SK-N-SH treated with all-trans-retinoic acid at 6 μM for 48 hours (cell line): ENCODE results near the gene SLC12A6.

Experiments used
- ATAC-seq: fragments of 200-7000 bp; cut with Tn5 transposase; 3 replicates; pipeline ENCODE4 v1.9.1; 2020; ENCODE audit warnings: mild to moderate bottlenecking, moderate library complexity
- ARNTL ChIP-seq: fragments of 450-650 bp; formaldehyde crosslinking; IDR thresholded peaks from 2 replicates; pipeline ENCODE4 v1.5.0; 2020; ENCODE audit warnings: low read depth, mild to moderate bottlenecking, moderate library complexity, borderline replicate concordance
- BACH2 ChIP-seq: fragments of 250-450 bp; sonication (Bioruptor Pico); IDR thresholded peaks from 2 replicates; pipeline ENCODE4 v1.9.0; 2021; ENCODE audit warnings: mild to moderate bottlenecking, borderline replicate concordance
- CSDC2 ChIP-seq: fragments of 250-450 bp; sonication (Bioruptor Pico); IDR thresholded peaks from 2 replicates; pipeline ENCODE4 v1.5.0; 2020; ENCODE audit warnings: mild to moderate bottlenecking, moderate library complexity
- ESRRG ChIP-seq: fragments of 250-450 bp; sonication (Bioruptor Pico); IDR thresholded peaks from 2 replicates; pipeline ENCODE4 v1.6.1; 2021; ENCODE audit warnings: mild to moderate bottlenecking
- ISL1 ChIP-seq: fragments of 250-450 bp; sonication (Bioruptor Pico); IDR thresholded peaks from 2 replicates; pipeline ENCODE4 v2.1.2; 2022; ENCODE audit warnings: mild to moderate bottlenecking, moderate library complexity
- OSR1 ChIP-seq: fragments of 250-450 bp; sonication (Bioruptor Pico); IDR thresholded peaks from 2 replicates; pipeline ENCODE4 v1.8.0; 2022; ENCODE audit warnings: moderate library complexity, mild to moderate bottlenecking, inconsistent platforms
- RARB ChIP-seq: fragments of 250-450 bp; sonication (Bioruptor Pico); IDR thresholded peaks from 2 replicates; pipeline ENCODE4 v1.8.0; 2021; ENCODE audit warnings: mild to moderate bottlenecking, moderate library complexity
- SNAI2 ChIP-seq: fragments of 250-450 bp; sonication (Bioruptor Pico); IDR thresholded peaks from 2 replicates; pipeline ENCODE4 v1.5.0; 2020; ENCODE audit warnings: mild to moderate bottlenecking, moderate library complexity
- TCF4 ChIP-seq: fragments of 250-450 bp; sonication (Bioruptor Pico); IDR thresholded peaks from 2 replicates; pipeline ENCODE4 v1.8.0; 2021; ENCODE audit warnings: mild to moderate bottlenecking, moderate library complexity, borderline replicate concordance
- ZC3H10 ChIP-seq: fragments of 250-450 bp; sonication (Bioruptor Pico); IDR thresholded peaks from 2 replicates; pipeline ENCODE4 v1.5.1; 2021; ENCODE audit warnings: mild to moderate bottlenecking, moderate library complexity
- ZFP3 ChIP-seq: fragments of 250-450 bp; sonication (Bioruptor Pico); IDR thresholded peaks from 2 replicates; pipeline ENCODE4 v1.5.0; 2020; ENCODE audit warnings: mild to moderate bottlenecking, moderate library complexity
- ZFP30 ChIP-seq: fragments of 450-650 bp; formaldehyde crosslinking; IDR thresholded peaks from 2 replicates; pipeline ENCODE4 v1.5.0; 2022; ENCODE audit warnings: mild to moderate bottlenecking, moderate library complexity
- ZNF565 ChIP-seq: fragments of 450-650 bp; formaldehyde crosslinking; conservative IDR thresholded peaks from 2 replicates; pipeline ENCODE4 v1.5.0; 2020; ENCODE audit warnings: low read depth, mild to moderate bottlenecking, moderate library complexity
- ZNF8 ChIP-seq: fragments of 450-650 bp; formaldehyde crosslinking; IDR thresholded peaks from 2 replicates; pipeline ENCODE4 v1.5.0; 2020; ENCODE audit warnings: mild to moderate bottlenecking, moderate library complexity
- TF ChIP-seq, protein P1 (sequence below): fragments of 250-450 bp; sonication (Bioruptor Pico); IDR thresholded peaks from 2 replicates; pipeline ENCODE4 v1.5.1; 2020; ENCODE audit warnings: low read depth, mild to moderate bottlenecking, moderate library complexity
- TF ChIP-seq, protein P2 (sequence below): fragments of 250-450 bp; sonication (Bioruptor Pico); IDR thresholded peaks from 2 replicates; pipeline ENCODE4 v1.5.0; 2020; ENCODE audit warnings: mild to moderate bottlenecking, moderate library complexity
- TF ChIP-seq, protein P3 (sequence below): fragments of 250-450 bp; sonication (Bioruptor Pico); IDR thresholded peaks from 2 replicates; pipeline ENCODE4 v1.8.0; 2021; ENCODE audit warnings: low read depth, mild to moderate bottlenecking, moderate library complexity, borderline replicate concordance
- TF ChIP-seq, protein P4 (sequence below): fragments of 250-450 bp; sonication (Bioruptor Pico); IDR thresholded peaks from 2 replicates; pipeline ENCODE4 v1.5.1; 2021; ENCODE audit warnings: mild to moderate bottlenecking, moderate library complexity
- TF ChIP-seq, protein P5 (sequence below): fragments of 250-450 bp; sonication (Bioruptor Pico); IDR thresholded peaks from 2 replicates; pipeline ENCODE4 v1.8.0; 2020; ENCODE audit warnings: mild to moderate bottlenecking, moderate library complexity, borderline replicate concordance

SLC12A6 gene

DNA sequence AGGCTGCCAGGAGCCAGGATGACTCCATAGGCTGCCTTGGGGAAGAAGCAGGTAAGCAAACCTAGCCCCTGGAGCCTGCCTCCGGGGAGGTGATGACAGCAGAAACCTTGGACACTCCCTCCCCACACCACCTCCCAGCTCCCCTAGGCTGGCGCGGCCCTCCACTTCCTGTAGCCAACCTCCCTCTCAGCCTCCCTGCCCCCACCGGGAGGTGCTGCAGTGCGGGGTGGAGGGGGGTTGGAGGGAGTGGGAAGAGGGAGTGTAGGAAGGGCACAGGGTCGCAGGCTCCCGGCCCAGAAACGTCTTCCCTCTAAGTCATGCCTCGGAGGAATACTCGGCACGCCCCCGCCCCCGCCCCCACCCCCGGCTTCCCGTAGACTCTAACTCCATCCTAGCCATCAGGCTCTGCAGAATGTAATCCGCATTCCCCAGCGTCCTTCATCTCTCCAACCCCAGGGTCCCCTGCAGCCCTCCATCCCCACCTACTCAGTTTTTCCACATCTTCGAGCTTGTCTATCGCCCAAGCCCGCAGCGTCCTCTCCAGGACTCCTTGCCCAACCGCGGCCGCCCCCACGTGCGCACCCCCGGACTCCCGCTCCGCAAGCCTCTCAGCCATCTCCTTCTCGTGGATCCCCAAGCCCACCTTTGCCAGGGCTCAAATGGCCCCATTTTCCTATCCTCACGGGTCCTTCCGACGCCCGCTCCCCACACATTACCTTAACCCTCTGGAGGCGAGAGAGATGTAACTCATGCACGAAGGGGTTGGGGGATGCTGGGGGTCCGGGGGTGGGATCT lies 28.9 kb upstream of the SLC12A6 start (continued):
- TF ChIP-seq, protein P1, sequence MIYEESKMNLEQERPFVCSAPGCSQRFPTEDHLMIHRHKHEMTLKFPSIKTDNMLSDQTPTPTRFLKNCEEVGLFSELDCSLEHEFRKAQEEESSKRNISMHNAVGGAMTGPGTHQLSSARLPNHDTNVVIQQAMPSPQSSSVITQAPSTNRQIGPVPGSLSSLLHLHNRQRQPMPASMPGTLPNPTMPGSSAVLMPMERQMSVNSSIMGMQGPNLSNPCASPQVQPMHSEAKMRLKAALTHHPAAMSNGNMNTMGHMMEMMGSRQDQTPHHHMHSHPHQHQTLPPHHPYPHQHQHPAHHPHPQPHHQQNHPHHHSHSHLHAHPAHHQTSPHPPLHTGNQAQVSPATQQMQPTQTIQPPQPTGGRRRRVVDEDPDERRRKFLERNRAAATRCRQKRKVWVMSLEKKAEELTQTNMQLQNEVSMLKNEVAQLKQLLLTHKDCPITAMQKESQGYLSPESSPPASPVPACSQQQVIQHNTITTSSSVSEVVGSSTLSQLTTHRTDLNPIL: no peak
- TF ChIP-seq, protein P2, sequence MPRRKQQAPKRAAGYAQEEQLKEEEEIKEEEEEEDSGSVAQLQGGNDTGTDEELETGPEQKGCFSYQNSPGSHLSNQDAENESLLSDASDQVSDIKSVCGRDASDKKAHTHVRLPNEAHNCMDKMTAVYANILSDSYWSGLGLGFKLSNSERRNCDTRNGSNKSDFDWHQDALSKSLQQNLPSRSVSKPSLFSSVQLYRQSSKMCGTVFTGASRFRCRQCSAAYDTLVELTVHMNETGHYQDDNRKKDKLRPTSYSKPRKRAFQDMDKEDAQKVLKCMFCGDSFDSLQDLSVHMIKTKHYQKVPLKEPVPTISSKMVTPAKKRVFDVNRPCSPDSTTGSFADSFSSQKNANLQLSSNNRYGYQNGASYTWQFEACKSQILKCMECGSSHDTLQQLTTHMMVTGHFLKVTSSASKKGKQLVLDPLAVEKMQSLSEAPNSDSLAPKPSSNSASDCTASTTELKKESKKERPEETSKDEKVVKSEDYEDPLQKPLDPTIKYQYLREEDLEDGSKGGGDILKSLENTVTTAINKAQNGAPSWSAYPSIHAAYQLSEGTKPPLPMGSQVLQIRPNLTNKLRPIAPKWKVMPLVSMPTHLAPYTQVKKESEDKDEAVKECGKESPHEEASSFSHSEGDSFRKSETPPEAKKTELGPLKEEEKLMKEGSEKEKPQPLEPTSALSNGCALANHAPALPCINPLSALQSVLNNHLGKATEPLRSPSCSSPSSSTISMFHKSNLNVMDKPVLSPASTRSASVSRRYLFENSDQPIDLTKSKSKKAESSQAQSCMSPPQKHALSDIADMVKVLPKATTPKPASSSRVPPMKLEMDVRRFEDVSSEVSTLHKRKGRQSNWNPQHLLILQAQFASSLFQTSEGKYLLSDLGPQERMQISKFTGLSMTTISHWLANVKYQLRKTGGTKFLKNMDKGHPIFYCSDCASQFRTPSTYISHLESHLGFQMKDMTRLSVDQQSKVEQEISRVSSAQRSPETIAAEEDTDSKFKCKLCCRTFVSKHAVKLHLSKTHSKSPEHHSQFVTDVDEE (CRISPR knock-in tag): no peak
- TF ChIP-seq ZNF8 (CRISPR knock-in tag) (no peak), ZC3H10 (CRISPR knock-in tag) (no peak), ZNF565 (no peak)
- TF ChIP-seq, all 23 proteins: peak for 0

DNA sequence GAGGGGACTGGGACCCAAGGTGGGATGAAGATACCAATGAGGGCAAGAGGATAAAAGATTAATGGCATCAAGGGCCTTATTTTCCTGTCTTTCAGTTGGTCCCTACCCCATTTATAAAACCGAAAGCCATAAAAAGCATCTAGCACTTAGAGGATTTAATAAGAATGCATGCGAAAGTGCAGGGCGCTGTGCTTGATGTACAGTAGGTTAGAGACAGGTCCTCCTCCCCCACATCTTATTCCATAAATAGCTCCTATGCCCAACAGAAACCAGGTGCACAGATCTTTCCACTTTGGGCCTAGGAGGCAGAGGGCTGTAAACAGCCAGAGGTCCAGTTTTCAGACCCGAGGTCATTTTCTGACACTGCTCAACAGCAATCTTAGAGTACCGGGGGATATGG lies 28.3 kb upstream of the SLC12A6 start:
- TF ChIP-seq, protein P1: no peak
- TF ChIP-seq ARNTL (no peak), ZNF565 (no peak), ESRRG (CRISPR knock-in tag) (no peak), ISL1 (CRISPR knock-in tag) (no peak), TCF4 (CRISPR knock-in tag) (no peak), ZFP3 (no peak), BACH2 (CRISPR knock-in tag) (no peak), ZFP30 (no peak), ZNF8 (CRISPR knock-in tag) (no peak), SNAI2 (CRISPR knock-in tag) (no peak), OSR1 (CRISPR knock-in tag) (no peak)
- TF ChIP-seq, protein P3, sequence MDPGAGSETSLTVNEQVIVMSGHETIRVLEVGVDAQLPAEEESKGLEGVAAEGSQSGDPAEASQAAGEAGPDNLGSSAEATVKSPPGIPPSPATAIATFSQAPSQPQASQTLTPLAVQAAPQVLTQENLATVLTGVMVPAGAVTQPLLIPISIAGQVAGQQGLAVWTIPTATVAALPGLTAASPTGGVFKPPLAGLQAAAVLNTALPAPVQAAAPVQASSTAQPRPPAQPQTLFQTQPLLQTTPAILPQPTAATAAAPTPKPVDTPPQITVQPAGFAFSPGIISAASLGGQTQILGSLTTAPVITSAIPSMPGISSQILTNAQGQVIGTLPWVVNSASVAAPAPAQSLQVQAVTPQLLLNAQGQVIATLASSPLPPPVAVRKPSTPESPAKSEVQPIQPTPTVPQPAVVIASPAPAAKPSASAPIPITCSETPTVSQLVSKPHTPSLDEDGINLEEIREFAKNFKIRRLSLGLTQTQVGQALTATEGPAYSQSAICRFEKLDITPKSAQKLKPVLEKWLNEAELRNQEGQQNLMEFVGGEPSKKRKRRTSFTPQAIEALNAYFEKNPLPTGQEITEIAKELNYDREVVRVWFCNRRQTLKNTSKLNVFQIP (CRISPR knock-in tag): no peak
- TF ChIP-seq, protein P2 (CRISPR knock-in tag): no peak

DNA sequence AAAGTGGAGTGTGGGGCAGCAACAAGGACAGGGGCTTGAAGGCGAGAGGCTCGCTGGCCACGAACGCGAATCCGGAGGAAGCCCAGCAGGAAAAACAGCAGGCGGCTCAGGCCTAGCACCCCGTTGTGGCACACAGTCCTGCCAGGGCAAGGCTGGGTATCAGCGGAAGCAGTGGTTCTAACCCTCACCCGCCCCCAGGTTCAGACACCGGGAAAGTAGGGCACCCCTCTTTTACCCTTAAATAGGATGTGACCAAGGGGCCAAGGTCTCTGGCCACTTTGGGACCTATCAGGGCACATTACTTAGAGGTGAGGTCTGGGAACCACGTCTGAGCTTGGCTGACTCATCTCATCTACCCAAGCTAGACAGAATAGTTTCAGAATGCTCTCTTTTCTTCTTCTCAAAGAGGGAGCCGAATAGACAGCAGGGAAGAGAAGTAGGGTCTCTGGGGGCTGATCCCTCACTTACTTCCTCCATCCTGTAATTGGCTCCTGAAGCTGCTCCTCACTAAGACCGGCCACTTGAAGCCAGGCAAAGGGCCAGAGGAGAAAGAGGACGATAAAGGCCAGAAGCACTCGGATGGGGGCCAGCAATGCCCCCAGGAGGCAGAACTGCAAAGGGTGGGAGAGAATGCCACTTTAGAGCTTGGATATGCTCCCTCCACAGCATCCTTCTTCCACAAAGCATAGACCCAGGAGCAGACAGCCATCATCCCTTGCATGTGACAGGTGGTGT lies 27.7 kb upstream of the SLC12A6 start:
- no peak for ATAC-seq
- TF ChIP-seq ZNF8 (CRISPR knock-in tag) (no peak), BACH2 (CRISPR knock-in tag) (no peak), RARB (CRISPR knock-in tag) (no peak), CSDC2 (no peak)
- TF ChIP-seq, protein P4, sequence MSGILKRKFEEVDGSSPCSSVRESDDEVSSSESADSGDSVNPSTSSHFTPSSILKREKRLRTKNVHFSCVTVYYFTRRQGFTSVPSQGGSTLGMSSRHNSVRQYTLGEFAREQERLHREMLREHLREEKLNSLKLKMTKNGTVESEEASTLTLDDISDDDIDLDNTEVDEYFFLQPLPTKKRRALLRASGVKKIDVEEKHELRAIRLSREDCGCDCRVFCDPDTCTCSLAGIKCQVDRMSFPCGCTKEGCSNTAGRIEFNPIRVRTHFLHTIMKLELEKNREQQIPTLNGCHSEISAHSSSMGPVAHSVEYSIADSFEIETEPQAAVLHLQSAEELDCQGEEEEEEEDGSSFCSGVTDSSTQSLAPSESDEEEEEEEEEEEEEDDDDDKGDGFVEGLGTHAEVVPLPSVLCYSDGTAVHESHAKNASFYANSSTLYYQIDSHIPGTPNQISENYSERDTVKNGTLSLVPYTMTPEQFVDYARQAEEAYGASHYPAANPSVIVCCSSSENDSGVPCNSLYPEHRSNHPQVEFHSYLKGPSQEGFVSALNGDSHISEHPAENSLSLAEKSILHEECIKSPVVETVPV: no peak
- TF ChIP-seq, protein P5, sequence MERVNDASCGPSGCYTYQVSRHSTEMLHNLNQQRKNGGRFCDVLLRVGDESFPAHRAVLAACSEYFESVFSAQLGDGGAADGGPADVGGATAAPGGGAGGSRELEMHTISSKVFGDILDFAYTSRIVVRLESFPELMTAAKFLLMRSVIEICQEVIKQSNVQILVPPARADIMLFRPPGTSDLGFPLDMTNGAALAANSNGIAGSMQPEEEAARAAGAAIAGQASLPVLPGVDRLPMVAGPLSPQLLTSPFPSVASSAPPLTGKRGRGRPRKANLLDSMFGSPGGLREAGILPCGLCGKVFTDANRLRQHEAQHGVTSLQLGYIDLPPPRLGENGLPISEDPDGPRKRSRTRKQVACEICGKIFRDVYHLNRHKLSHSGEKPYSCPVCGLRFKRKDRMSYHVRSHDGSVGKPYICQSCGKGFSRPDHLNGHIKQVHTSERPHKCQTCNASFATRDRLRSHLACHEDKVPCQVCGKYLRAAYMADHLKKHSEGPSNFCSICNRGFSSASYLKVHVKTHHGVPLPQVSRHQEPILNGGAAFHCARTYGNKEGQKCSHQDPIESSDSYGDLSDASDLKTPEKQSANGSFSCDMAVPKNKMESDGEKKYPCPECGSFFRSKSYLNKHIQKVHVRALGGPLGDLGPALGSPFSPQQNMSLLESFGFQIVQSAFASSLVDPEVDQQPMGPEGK (CRISPR knock-in tag): no peak
- TF ChIP-seq, protein P2 (CRISPR knock-in tag): no peak

More for the DNA sequence above, 28.3 kb upstream of the SLC12A6 start:
- ATAC-seq: no peak
